SK-N-SH (cell line): ENCODE results near the gene CKS2. TPM values are rescaled to one million over a fixed set of nuclear protein-coding genes. Genes with fewer than 3 reads are reported as not detected.

ENCODE experiments used
- CTCF ChIA-PET: fragments of 300-600, 350-600 bp; formaldehyde crosslinking; extraction: SDS; loops from one replicate; lab custom pipeline; 2021; lab: Yijun Ruan, JAX
- POLR2A ChIA-PET: fragments of 350-600 bp; sonication (Branson Sonifier 250); formaldehyde crosslinking; extraction: SDS; loops from one replicate; lab custom pipeline; 2020; ENCODE audit warnings: antibody characterized with exemption, inconsistent platforms; lab: Yijun Ruan, JAX
- DNase-seq: peaks from one replicate; pipeline ENCODE4 v3.0.0; 2012
- H2AFZ ChIP-seq: fragments of 200-600 bp; sonication (generic); 2 replicates; pipeline ENCODE4 v1.8.1; 2016; ENCODE audit warnings: antibody characterized with exemption, mild to moderate bottlenecking, low read depth
- H3F3A ChIP-seq: fragments of 200-600 bp; sonication (generic); replicated peaks from 2 replicates; pipeline ENCODE3; 2016; ENCODE audit warnings: antibody characterized with exemption, mild to moderate bottlenecking; ENCODE audit not compliant: insufficient read depth
- H3K27ac ChIP-seq, 2 experiments: fragments of 200-500 bp in 1 of 2; fragments of 200-600 bp in 1 of 2; sonication (Bioruptor generic) in 1 of 2; sonication (generic), shearing (Covaris generic) in 1 of 2; 2 replicates each; pipeline versions ENCODE4 v1.5.1 to v1.6.1; 2014 to 2016; ENCODE audit warnings: low read depth in 2 of 2, inconsistent platforms in 1 of 2, low read length in 1 of 2, mild to moderate bottlenecking in 1 of 2, mixed read lengths in 1 of 2
- H3K27me3 ChIP-seq: fragments of 200-600 bp; sonication (generic), shearing (Covaris generic); 2 replicates; pipeline ENCODE4 v1.6.1; 2016; ENCODE audit warnings: mixed run types; ENCODE audit not compliant: insufficient read depth
- H3K36me3 ChIP-seq, 2 experiments: fragments of 200-500 bp in 1 of 2; fragments of 200-600 bp in 1 of 2; sonication (Bioruptor generic) in 1 of 2; sonication (generic) in 1 of 2; replicated peaks in 1 of 2; 2 replicates each; pipeline versions ENCODE3 to v1.5.1; 2014 to 2016; ENCODE audit warnings: low read length in 1 of 2, mild to moderate bottlenecking in 1 of 2; ENCODE audit not compliant: insufficient read depth in 2 of 2, control insufficient read depth in 1 of 2
- H3K4me1 ChIP-seq, 2 experiments: fragments of 200-500 bp in 1 of 2; fragments of 200-600 bp in 1 of 2; sonication (Bioruptor generic) in 1 of 2; sonication (generic), shearing (Covaris generic) in 1 of 2; 2 replicates each; pipeline versions ENCODE4 v1.5.1 to v1.6.1; 2014 to 2016; ENCODE audit warnings: low read depth in 1 of 2, low read length in 1 of 2, mixed run types in 1 of 2; ENCODE audit not compliant: insufficient read depth in 2 of 2, control insufficient read depth in 1 of 2
- H3K4me2 ChIP-seq: fragments of 200-600 bp; sonication (generic), shearing (Covaris generic); 2 replicates; pipeline ENCODE4 v1.6.1; 2017; ENCODE audit warnings: mixed run types
- H3K4me3 ChIP-seq, 2 experiments: fragments of 200-500 bp in 1 of 2; fragments of 200-600 bp in 1 of 2; sonication (Bioruptor generic) in 1 of 2; sonication (generic), shearing (Covaris generic) in 1 of 2; 2 replicates each; pipeline versions ENCODE4 v1.5.1 to v1.8.1; 2014 to 2016; ENCODE audit warnings: low read depth in 2 of 2, inconsistent platforms in 1 of 2, low read length in 1 of 2, mild to moderate bottlenecking in 1 of 2, mixed read lengths in 1 of 2, moderate library complexity in 1 of 2
- H3K79me2 ChIP-seq: fragments of 200-600 bp; sonication (generic); 2 replicates; pipeline ENCODE4 v1.8.1; 2017; ENCODE audit warnings: mild to moderate bottlenecking; ENCODE audit not compliant: insufficient read depth
- H3K9ac ChIP-seq: fragments of 200-600 bp; sonication (generic); 2 replicates; pipeline ENCODE4 v1.6.1; 2017; ENCODE audit warnings: mixed run types
- H3K9me2 ChIP-seq: fragments of 200-600 bp; sonication (generic); 2 replicates; pipeline ENCODE4 v1.6.1; 2017; ENCODE audit warnings: mixed run types
- H3K9me3 ChIP-seq: fragments of 200-600 bp; sonication (generic); 2 replicates; pipeline ENCODE4 v1.6.1; 2017; ENCODE audit warnings: mixed run types, mild to moderate bottlenecking, moderate library complexity
- H4K20me1 ChIP-seq: fragments of 200-600 bp; sonication (generic); 2 replicates; pipeline ENCODE4 v1.6.1; 2017; ENCODE audit warnings: mild to moderate bottlenecking, mixed run types; ENCODE audit not compliant: insufficient read depth
- CHD2 ChIP-seq: fragments of 150-350 bp; IDR thresholded peaks from 2 replicates; pipeline ENCODE4 v1.6.1; 2018; ENCODE audit warnings: low read length; ENCODE audit not compliant: partially characterized antibody
- ELF1 ChIP-seq: IDR thresholded peaks from 2 replicates; pipeline ENCODE4 v1.4.0; 2012
- FOSL2 ChIP-seq: IDR thresholded peaks from 2 replicates; pipeline ENCODE4 v1.4.0; 2012; ENCODE audit warnings: low read depth, mild to moderate bottlenecking, moderate library complexity, borderline replicate concordance
- FOXM1 ChIP-seq: IDR thresholded peaks from 2 replicates; pipeline ENCODE4 v1.4.0; 2012; ENCODE audit warnings: low read depth, mild to moderate bottlenecking
- GABPA ChIP-seq: IDR thresholded peaks from 2 replicates; pipeline ENCODE4 v1.4.0; 2012; ENCODE audit warnings: low read depth, mild to moderate bottlenecking
- GATA2 ChIP-seq: sonication (generic); formaldehyde crosslinking; IDR thresholded peaks from 2 replicates; pipeline ENCODE4 v1.5.0; 2020; ENCODE audit warnings: mild to moderate bottlenecking, missing genetic modification reagents
- MAX ChIP-seq: IDR thresholded peaks from 2 replicates; pipeline ENCODE4 v1.4.0; 2012; ENCODE audit warnings: low read depth
- MEF2A ChIP-seq: IDR thresholded peaks from 2 replicates; pipeline ENCODE4 v1.4.0; 2012; ENCODE audit warnings: low read depth, borderline replicate concordance
- PBX3 ChIP-seq: IDR thresholded peaks from 2 replicates; pipeline ENCODE4; 2012
- POLR2AphosphoS5 ChIP-seq: IDR thresholded peaks from 2 replicates; pipeline ENCODE4 v1.6.1; 2012; ENCODE audit warnings: low read depth, low read length
- RCOR1 ChIP-seq: fragments of 150-350 bp; IDR thresholded peaks from 2 replicates; pipeline ENCODE4 v1.6.1; 2017; ENCODE audit warnings: antibody characterized with exemption, low read length
- SIN3A ChIP-seq: IDR thresholded peaks from 2 replicates; pipeline ENCODE4 v1.6.1; 2012; ENCODE audit warnings: low read depth, mild to moderate bottlenecking, low read length, moderate library complexity, borderline replicate concordance
- SMC3 ChIP-seq: IDR thresholded peaks from 2 replicates; pipeline ENCODE4 v1.6.1; 2012; ENCODE audit warnings: low read depth, low read length, improper control_type of control experiment
- TAF1 ChIP-seq: IDR thresholded peaks from 2 replicates; pipeline ENCODE4 v1.6.1; 2012; ENCODE audit warnings: low read depth, mild to moderate bottlenecking, low read length, moderate library complexity, borderline replicate concordance
- TCF12 ChIP-seq: IDR thresholded peaks from 2 replicates; pipeline ENCODE4 v1.4.0; 2012
- TEAD4 ChIP-seq: IDR thresholded peaks from 2 replicates; pipeline ENCODE4 v1.4.0; 2012; ENCODE audit warnings: mild to moderate bottlenecking, borderline replicate concordance; ENCODE audit not compliant: insufficient read depth
- USF1 ChIP-seq: IDR thresholded peaks from 2 replicates; pipeline ENCODE4 v1.4.0; 2012; ENCODE audit warnings: low read depth, borderline replicate concordance
- USF2 ChIP-seq: fragments of 150-350 bp; IDR thresholded peaks from 2 replicates; pipeline ENCODE4 v1.6.1; 2017; ENCODE audit warnings: antibody characterized with exemption, low read length, low read depth, borderline replicate concordance
- YY1 ChIP-seq: IDR thresholded peaks from 2 replicates; pipeline ENCODE4 v1.4.0; 2012; ENCODE audit warnings: low read depth, mild to moderate bottlenecking
- WGBS: methylation state at CpG from one replicate; pipeline ENCODE4 v1.1.6; 2017; ENCODE audit warnings: low lambda C conversion rate; 5-methylcytosine and 5-hydroxymethylcytosine counted together
- polyA plus RNA-seq, 3 experiments: library from polyadenylated mRNA; depleted of rRNA; stranded (reverse); fragments of >200 nt; gene quantifications; 2 replicates each; pipeline ENCODE4 v1.2.3, GENCODE V29; 2012

The CKS2 gene
- polyA plus RNA-seq, 1 of the 3 experiments (the other 2 are of a cell fraction), result 362 TPM

- 99% methylated on average over 5 of the region's 5 CpGs for WGBS
- TF ChIP-seq FOXM1, result no peak
- TF ChIP-seq, all 33 proteins: peak for 0
- Histone ChIP-seq H3K27ac (no peak overlapping the region), H3K27me3 (no peaks in the 10 kb centered on the region), H3K9ac (no peak overlapping the region), H3K4me1 (no peaks in the 10 kb centered on the region), H3K9me2 (no peaks in the 10 kb centered on the region), H3K36me3 (peaks cover 73 to 90% of the 10 kb centered on the region in 2 experiments), H3K4me3 (no peak overlapping the region), H2AFZ (no peak overlapping the region), H3K9me3 (no peaks in the 10 kb centered on the region), H3K79me2 (no peaks in the 10 kb centered on the region), H3K4me2 (no peak overlapping the region), H3F3A (peaks cover 3% of the 10 kb centered on the region), H4K20me1 (no peaks in the 10 kb centered on the region)
- DNase-seq, result no peak
- POLR2A ChIA-PET, result no interaction called here
- CTCF ChIA-PET, result interaction anchor here (1.0 kb wide), 1 partner anchor 252 kb away, joined by 3 read pairs; no protein-coding TSS in a partner anchor
Measured at GRCh38 chr9:89345476-89345875, 34.5 kb downstream of the CKS2 start.

GRCh38 chr9:89346696-89347095 is 35.7 kb downstream of the CKS2 start:
- Histone ChIP-seq H4K20me1 (no peaks in the 10 kb centered on the region), H3K4me2 (no peak overlapping the region), H3K4me1 (peaks cover 0 to 3% of the 10 kb centered on the region in 2 experiments; a peak in 1 of 4 replicates), H3K27ac (no peak overlapping the region), H2AFZ (no peak overlapping the region), H3K27me3 (no peaks in the 10 kb centered on the region), H3F3A (no peaks in the 10 kb centered on the region), H3K36me3 (peaks cover 67 to 90% of the 10 kb centered on the region in 2 experiments), H3K4me3 (no peak overlapping the region), H3K9ac (no peak overlapping the region), H3K9me3 (no peaks in the 10 kb centered on the region), H3K9me2 (no peaks in the 10 kb centered on the region), H3K79me2 (no peaks in the 10 kb centered on the region)
- DNase-seq, result no peak
- 95% methylated on average over 8 of the region's 9 CpGs for WGBS
- CTCF ChIA-PET, result interaction anchor here (1.3 kb wide), 1 partner anchor 150 kb away, joined by 3 read pairs; no protein-coding TSS in a partner anchor
- TF ChIP-seq TCF12, result no peak
- TF ChIP-seq MEF2A, result no peak
- no peak for TF ChIP-seq FOXM1
- TF ChIP-seq SIN3A, result no peak
- TF ChIP-seq RCOR1, result no peak
- TF ChIP-seq PBX3, result no peak
- no peak for TF ChIP-seq TAF1
- TF ChIP-seq CHD2, result no peak
- no peak for TF ChIP-seq GABPA
- TF ChIP-seq MAX, result no peak
- no peak for TF ChIP-seq POLR2AphosphoS5
- no peak for TF ChIP-seq TEAD4
- no peak for TF ChIP-seq ELF1
- TF ChIP-seq YY1, result no peak
- TF ChIP-seq SMC3, result no peak
- no peak for TF ChIP-seq FOSL2
- no peak for TF ChIP-seq USF1
- TF ChIP-seq USF2, result no peak
- no peak for TF ChIP-seq GATA2
- POLR2A ChIA-PET, result no interaction called here
